GM10248 (cell line): ENCODE results near the gene ID4.

Source experiments
- CTCF ChIA-PET: fragments of 300-600 bp; sonication (Branson Sonifier 250); formaldehyde crosslinking; extraction: SDS; loops from one replicate; lab custom pipeline; 2021; ENCODE audit warnings: antibody characterized with exemption; lab: Yijun Ruan, JAX
- POLR2A ChIA-PET: fragments of 350-650 bp; sonication (Branson Sonifier 250); formaldehyde crosslinking; extraction: SDS; loops from one replicate; lab custom pipeline; 2020; ENCODE audit warnings: antibody characterized with exemption; lab: Yijun Ruan, JAX
- DNase-seq: peaks from one replicate; pipeline ENCODE4 v3.0.0; 2012; ENCODE audit errors: extremely low spot score
- TF ChIP-seq, protein P1 (sequence below): IDR thresholded peaks from 2 replicates; pipeline ENCODE4 v1.5.1; 2012; ENCODE audit warnings: mild to moderate bottlenecking, low read depth; ENCODE audit errors: extremely low read depth, missing control alignments, control extremely low read depth

Gene ID4

DNA sequence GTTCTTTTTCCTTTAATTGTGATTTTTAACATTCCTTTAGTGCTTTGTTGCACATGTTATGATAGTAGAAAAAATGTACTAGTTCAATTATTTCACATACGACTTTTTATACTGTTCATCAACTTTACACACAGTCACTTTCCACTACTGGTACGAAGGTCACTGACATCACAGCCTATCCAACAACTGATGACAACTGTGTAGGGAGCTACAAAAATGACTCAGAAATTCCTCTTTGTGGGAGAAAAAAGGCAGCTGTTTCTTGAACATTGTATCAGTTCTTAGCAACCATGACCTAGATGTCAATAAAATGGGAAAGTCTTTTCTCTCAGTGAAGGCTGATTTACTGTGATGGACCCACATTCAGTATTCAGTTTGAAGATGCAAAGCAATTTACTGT, 7.0 kb upstream of the ID4 start:
- CTCF ChIA-PET = no interaction called here
- TF ChIP-seq, protein P1, sequence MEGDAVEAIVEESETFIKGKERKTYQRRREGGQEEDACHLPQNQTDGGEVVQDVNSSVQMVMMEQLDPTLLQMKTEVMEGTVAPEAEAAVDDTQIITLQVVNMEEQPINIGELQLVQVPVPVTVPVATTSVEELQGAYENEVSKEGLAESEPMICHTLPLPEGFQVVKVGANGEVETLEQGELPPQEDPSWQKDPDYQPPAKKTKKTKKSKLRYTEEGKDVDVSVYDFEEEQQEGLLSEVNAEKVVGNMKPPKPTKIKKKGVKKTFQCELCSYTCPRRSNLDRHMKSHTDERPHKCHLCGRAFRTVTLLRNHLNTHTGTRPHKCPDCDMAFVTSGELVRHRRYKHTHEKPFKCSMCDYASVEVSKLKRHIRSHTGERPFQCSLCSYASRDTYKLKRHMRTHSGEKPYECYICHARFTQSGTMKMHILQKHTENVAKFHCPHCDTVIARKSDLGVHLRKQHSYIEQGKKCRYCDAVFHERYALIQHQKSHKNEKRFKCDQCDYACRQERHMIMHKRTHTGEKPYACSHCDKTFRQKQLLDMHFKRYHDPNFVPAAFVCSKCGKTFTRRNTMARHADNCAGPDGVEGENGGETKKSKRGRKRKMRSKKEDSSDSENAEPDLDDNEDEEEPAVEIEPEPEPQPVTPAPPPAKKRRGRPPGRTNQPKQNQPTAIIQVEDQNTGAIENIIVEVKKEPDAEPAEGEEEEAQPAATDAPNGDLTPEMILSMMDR = no peak
- no peak for DNase-seq
- POLR2A ChIA-PET = no interaction called here

DNA sequence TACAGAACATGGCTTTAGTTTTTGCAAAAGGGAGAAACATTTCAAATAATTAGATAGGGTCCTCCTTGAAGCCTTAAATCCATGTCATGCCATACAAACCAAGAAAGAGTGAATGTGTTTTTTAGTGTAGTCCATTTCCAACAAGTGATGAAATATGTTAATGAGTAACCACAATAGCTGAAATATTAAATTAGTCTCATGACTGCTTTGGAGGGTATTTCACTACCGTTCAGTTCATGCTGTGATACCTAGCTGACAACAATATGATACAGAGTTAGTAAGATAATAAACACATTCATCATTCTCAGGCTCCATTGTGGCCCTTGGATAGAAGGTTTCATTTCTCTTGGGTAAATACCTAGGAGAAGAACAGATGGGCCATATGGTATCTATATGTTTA, 5.8 kb upstream of the ID4 start:
- CTCF ChIA-PET = no interaction called here
- no peak for DNase-seq
- POLR2A ChIA-PET = no interaction called here
- TF ChIP-seq, protein P1 = no peak

DNA sequence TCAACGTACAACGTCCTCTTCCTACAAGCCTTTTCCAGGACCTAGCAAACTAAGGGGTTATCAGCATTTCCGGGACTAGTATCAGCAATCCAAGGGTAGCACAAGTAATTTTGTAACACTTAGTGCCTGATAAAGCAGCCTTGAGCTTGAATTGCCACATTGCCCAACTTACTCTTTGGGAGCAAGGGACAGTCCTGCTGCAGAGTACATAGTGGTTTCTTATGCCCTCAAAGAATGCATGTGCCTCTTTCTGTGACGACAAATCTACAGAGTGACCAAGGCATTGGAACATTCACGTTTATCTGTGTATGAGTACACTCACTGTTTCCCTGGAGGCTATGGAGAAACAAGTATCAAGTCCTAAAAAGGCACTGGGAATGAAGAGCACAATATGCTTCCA, 3.2 kb upstream of the ID4 start:
- TF ChIP-seq, protein P1 = no peak
- ChIA-PET CTCF (interaction anchor here (0.9 kb wide), 1 partner anchor 9 kb away, joined by 3 read pairs; no protein-coding TSS in a partner anchor), POLR2A (no interaction called here)
- no peak for DNase-seq

DNA sequence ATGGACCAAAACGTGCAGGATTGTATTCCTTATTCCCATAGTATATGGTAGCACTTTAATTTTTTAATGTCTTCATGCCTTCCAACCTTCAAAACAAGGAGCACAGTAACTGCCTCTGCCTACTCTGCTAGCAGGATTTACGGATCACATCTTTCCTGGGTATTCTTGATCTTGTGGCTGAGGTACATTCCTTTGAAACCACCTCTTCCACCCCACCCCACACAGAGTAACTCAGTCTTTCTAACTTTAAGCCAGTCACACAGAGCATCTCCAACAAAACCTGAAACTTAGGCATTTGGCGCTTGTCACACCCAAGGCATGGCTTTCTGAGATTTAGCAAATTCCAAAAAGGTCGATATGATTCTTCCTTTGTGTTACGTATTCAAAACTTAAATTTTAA, 2.3 kb upstream of the ID4 start:
- POLR2A ChIA-PET = no interaction called here
- DNase-seq = no peak
- CTCF ChIA-PET = no interaction called here
- TF ChIP-seq, protein P1 = no peak

DNA sequence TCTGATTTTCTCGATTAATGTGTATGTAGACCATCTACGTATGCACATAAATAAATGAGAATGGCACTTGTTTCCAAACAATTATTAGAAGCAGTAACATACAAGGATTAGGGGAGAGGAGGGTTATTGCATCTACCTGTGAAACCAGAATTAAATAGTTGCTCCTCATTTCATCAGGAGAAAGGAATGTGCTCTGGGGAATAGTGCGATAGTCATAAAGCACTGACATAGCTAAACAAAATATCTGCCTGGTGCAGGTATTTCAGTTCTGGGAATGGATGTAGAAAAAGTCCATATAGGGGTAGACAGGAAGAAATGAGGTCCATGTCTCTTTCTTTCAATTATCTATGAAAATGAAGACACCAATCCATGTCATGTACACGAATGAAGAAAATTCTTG, 1.6 kb upstream of the ID4 start:
- TF ChIP-seq, protein P1 = no peak
- no peak for DNase-seq
- ChIA-PET POLR2A (no interaction called here), CTCF (no interaction called here)

DNA sequence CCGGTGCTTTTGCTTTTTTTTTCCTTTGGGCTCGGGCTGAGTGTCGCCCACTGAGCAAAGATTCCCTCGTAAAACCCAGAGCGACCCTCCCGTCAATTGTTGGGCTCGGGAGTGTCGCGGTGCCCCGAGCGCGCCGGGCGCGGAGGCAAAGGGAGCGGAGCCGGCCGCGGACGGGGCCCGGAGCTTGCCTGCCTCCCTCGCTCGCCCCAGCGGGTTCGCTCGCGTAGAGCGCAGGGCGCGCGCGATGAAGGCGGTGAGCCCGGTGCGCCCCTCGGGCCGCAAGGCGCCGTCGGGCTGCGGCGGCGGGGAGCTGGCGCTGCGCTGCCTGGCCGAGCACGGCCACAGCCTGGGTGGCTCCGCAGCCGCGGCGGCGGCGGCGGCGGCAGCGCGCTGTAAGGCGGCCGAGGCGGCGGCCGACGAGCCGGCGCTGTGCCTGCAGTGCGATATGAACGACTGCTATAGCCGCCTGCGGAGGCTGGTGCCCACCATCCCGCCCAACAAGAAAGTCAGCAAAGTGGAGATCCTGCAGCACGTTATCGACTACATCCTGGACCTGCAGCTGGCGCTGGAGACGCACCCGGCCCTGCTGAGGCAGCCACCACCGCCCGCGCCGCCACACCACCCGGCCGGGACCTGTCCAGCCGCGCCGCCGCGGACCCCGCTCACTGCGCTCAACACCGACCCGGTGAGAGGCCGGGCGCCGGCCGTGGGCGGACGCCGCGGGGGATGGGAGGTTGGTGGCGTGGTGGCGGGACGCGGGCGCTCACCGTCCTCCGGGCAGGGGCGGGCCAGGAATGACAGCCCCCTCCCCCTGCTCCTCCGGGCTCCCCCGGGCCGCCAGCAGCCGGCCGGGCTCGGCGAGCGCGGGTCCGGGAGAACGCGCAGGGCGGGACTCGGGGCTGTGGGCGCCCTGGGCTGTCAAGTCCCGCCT, 606 bp downstream of the ID4 start:
- ChIA-PET CTCF (no interaction called here), POLR2A (no interaction called here)
- DNase-seq = no peak

More for the DNA sequence above, 606 bp downstream of the ID4 start:
- TF ChIP-seq, protein P1 = no peak
